Measurements from ENCODE around the gene ZNF397. TPM values are rescaled to one million over a fixed set of nuclear protein-coding genes. Genes with fewer than 3 reads are reported as not detected.

The ZNF397 gene
- total RNA-seq, 4 donors from 2014 or later = 25.4 to 38.0 (median 29.6) TPM

- no peak for TF ChIP-seq POLR2A (IDR thresholded peaks at IDR 0.05)
- TF ChIP-seq CTCF (IDR thresholded peaks at IDR 0.05) = no peak
- Histone ChIP-seq H3K27me3 (no peaks in the 10 kb centered on the region), H3K4me1 (peaks cover 0 to 8% (median 2%) of the 10 kb centered on the region in 4 donors), H3K4me3 (no peak overlapping the region), H3K27ac (no peak overlapping the region), H3K36me3 (no peaks in the 10 kb centered on the region), H3K9me3 (no peaks in the 10 kb centered on the region)
- no peak for DNase-seq
Observed at GRCh38 chr18:35271656-35272055, 30.8 kb downstream of the ZNF397 start.

DNA sequence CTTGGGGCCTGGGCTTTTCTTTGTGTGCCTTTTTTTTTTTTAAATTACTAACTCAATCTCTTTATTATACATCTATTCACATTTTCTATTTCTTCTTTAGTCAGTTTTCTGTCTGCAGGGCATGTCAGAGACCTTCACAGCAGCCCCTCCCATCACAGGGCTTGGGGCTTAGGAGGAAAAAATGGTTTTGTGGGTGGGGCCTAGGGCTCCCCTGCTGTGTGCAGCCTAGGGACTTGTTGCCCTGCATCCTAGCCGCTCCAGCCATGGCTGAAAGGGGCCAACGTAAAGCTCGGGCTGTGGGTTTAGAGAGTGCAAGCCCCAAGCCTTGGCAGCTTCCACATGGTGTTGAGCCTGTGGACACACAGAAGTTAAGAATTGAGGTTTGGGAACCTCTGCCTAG, 35.4 kb downstream of the ZNF397 start:
- TF ChIP-seq CTCF (IDR thresholded peaks at IDR 0.05) (no peak), POLR2A (IDR thresholded peaks at IDR 0.05) (no peak)
- no peak for DNase-seq
- Histone ChIP-seq H3K4me3 (no peak overlapping the region), H3K27me3 (no peaks in the 10 kb centered on the region), H3K9me3 (no peaks in the 10 kb centered on the region), H3K4me1 (no peaks in the 10 kb centered on the region), H3K27ac (no peak overlapping the region), H3K36me3 (no peaks in the 10 kb centered on the region)

- Histone ChIP-seq H3K9me3 (no peaks in the 10 kb centered on the region), H3K27me3 (no peaks in the 10 kb centered on the region), H3K4me1 (no peaks in the 10 kb centered on the region), H3K36me3 (no peaks in the 10 kb centered on the region), H3K27ac (no peak overlapping the region), H3K4me3 (no peak overlapping the region)
- no peak for DNase-seq
- TF ChIP-seq POLR2A (IDR thresholded peaks at IDR 0.05) (no peak), CTCF (IDR thresholded peaks at IDR 0.05) (no peak)
Observed at GRCh38 chr18:35277633-35278032, 36.8 kb downstream of the ZNF397 start.

DNA sequence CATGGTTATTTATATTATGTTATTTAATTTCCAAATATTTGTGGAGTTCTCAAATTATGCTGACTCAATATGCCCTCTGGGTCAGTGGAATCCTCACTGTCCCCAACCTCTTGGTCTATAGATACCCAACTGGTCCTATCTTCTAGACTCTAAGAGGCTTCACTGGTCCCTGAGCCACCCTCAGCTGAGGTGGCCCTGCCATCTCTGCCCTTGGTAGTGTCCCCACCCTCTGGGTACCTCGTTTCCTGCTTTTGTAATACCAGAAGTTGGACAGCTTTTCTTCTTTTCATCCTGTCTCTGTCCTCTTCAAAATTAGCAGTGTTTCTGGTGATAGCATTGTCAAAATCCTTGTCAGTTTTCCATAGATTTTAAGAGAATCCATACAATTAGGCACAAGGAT, 37.3 kb downstream of the ZNF397 start:
- Histone ChIP-seq H3K27me3 (no peaks in the 10 kb centered on the region), H3K9me3 (no peaks in the 10 kb centered on the region), H3K4me1 (no peaks in the 10 kb centered on the region), H3K36me3 (no peaks in the 10 kb centered on the region), H3K4me3 (no peak overlapping the region), H3K27ac (no peak overlapping the region)
- no peak for TF ChIP-seq POLR2A (IDR thresholded peaks at IDR 0.05)
- TF ChIP-seq CTCF (IDR thresholded peaks at IDR 0.05) = no peak
- DNase-seq = no peak

GRCh38 chr18:35278969-35279368, 38.1 kb downstream of the ZNF397 start:
- H3K36me3 ChIP-seq = no peaks in the 10 kb centered on the region
- TF ChIP-seq POLR2A (IDR thresholded peaks at IDR 0.05) (no peak), CTCF (IDR thresholded peaks at IDR 0.05) (no peak)
- no peaks in the 10 kb centered on the region for H3K9me3 ChIP-seq
- no peak for DNase-seq
- no peak overlapping the region for H3K27ac ChIP-seq
- H3K4me3 ChIP-seq = no peak overlapping the region
- H3K27me3 ChIP-seq = no peaks in the 10 kb centered on the region
- H3K4me1 ChIP-seq = no peaks in the 10 kb centered on the region

- DNase-seq = no peak
- no peaks in the 10 kb centered on the region for H3K4me1 ChIP-seq
- no peak overlapping the region for H3K27ac ChIP-seq
- no peak for TF ChIP-seq POLR2A (IDR thresholded peaks at IDR 0.05)
- no peak for TF ChIP-seq CTCF (IDR thresholded peaks at IDR 0.05)
- H3K4me3 ChIP-seq = no peak overlapping the region
- no peaks in the 10 kb centered on the region for H3K27me3 ChIP-seq
- H3K36me3 ChIP-seq = no peaks in the 10 kb centered on the region
- H3K9me3 ChIP-seq = no peaks in the 10 kb centered on the region
Observed at GRCh38 chr18:35282353-35282752, 41.5 kb downstream of the ZNF397 start.

All from Peyer's patch (tissue), 4 donors.